ENCODE measurements around the gene ZDHHC22. TPM values are rescaled to one million over a fixed set of nuclear protein-coding genes. Genes with fewer than 3 reads are reported as not detected.

Gene ZDHHC22
- total and polyA plus RNA-seq, 8 donors: 0.04 to 0.11 (median 0.09) TPM; not detected in 4

DNA sequence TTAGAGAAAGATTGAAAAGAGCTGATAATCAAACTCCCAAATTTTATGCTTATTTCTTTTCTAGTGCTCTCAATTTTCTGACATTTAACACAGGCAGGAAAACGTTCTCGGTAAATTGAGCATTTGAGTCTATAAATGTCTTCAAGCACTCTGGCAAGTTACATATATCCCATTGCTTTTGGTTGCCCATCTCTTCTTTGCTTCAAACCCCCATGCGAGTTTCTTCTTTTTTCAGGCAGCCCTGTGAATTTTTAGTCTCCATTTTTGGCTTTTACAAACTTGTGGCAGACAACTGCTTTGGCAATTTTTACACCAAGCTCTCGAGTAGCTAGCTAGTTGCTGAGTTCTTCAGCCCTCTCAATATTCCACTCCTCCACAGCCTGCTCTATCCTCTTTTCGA lies 31.3 kb upstream of the ZDHHC22 start:
- Histone ChIP-seq H3K9me3 (peaks cover 3 to 20% of the 10 kb centered on the region in 2 donors), H3K4me1 (no peaks in the 10 kb centered on the region), H3K36me3 (no peaks in the 10 kb centered on the region), H3K4me3 (no peak overlapping the region), H3K27me3 (peaks cover 0 to 9% of the 10 kb centered on the region in 2 donors), H3K27ac (no peak overlapping the region)
- ATAC-seq: no peak
- intact Hi-C loops (cut with DNase I): no loop called here
- no peak for TF ChIP-seq CTCF (IDR thresholded peaks at IDR 0.05)
- DNase-seq: no peak

DNA sequence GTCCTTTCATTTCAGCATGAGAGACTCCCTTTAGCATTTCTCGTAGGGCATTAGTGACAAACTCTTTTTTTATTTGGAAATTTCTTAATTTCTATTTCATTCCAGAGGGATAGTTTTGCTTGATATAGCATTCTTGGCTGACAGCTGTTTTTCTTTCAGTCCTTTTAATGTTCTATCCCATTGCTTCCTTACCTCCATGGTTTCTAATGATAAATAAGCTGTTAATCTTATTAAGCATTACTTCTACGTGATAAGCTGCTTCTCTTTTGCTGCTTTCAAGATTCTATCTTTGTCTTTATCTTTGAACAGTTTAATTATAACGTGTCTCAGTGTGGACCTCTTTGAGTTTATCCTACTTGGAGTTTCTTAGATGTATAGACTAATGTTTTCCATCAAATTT lies 28.5 kb upstream of the ZDHHC22 start:
- Histone ChIP-seq H3K27me3 (peaks cover 0 to 9% of the 10 kb centered on the region in 2 donors), H3K36me3 (no peaks in the 10 kb centered on the region), H3K27ac (no peak overlapping the region), H3K9me3 (peaks cover 3 to 20% of the 10 kb centered on the region in 2 donors), H3K4me1 (no peaks in the 10 kb centered on the region), H3K4me3 (no peak overlapping the region)
- DNase-seq: no peak
- intact Hi-C loops (cut with DNase I): no loop called here
- ATAC-seq: no peak
- no peak for TF ChIP-seq CTCF (IDR thresholded peaks at IDR 0.05)

DNA sequence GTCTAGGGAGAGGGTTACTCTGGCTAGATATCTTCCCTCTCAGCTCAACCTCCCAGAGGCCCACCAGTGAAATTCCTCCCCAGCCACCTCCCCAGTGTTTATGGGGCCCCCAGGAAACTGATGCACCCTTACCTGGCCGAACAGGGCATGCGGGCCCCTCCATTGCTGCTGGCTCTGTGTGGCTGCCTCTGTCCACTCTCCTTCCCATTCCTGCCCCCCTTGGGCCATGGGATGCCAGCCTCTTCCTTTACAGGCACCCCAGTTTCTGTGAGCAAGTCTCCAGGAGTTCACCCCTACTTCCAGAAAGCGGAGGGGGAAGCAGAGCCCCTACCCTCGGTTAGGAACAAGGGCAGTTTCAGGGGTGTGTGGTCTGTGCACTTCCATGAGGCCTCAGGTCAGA lies 19.4 kb upstream of the ZDHHC22 start:
- no peak for TF ChIP-seq CTCF (IDR thresholded peaks at IDR 0.05)
- no peaks in the 10 kb centered on the region for H3K9me3 ChIP-seq
- ATAC-seq (no peak), DNase-seq (no peak)
- no peak overlapping the region for H3K27ac ChIP-seq
- no peak overlapping the region for H3K4me3 ChIP-seq
- intact Hi-C loops (cut with DNase I): no loop called here
- peaks cover 0 to 49% of the 10 kb centered on the region in 2 donors for H3K27me3 ChIP-seq
- no peaks in the 10 kb centered on the region for H3K4me1 ChIP-seq
- H3K36me3 ChIP-seq: no peaks in the 10 kb centered on the region

DNA sequence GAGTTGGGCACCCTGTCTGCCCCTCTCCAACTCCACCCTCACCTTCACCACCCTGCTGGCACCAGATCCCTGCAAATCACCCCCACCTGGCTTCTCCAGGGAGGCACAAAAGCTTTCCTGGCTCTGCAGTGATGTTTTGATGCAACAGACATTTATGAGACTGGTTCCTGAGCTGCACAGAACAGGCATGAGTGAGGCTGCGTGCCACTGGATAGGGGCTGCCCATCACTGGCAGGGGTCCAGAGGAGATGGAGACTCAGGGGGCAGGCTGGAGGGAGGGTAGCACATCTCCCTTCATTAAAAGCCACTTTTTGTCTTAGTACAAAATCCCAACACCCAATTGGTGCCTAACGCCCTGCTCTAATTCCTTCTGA lies 17.3 kb upstream of the ZDHHC22 start:
- TF ChIP-seq CTCF (IDR thresholded peaks at IDR 0.05): no peak
- no peak for ATAC-seq
- no peaks in the 10 kb centered on the region for H3K4me1 ChIP-seq
- no peak overlapping the region for H3K27ac ChIP-seq
- intact Hi-C loops (cut with DNase I): loop anchor here in 1 of 2 donors (10.0 kb wide), 1 partner anchor 156 kb away; no protein-coding TSS in a partner anchor
- no peak overlapping the region for H3K4me3 ChIP-seq
- peaks cover 6 to 69% of the 10 kb centered on the region in 2 donors for H3K27me3 ChIP-seq
- no peaks in the 10 kb centered on the region for H3K9me3 ChIP-seq
- no peak for DNase-seq
- H3K36me3 ChIP-seq: no peaks in the 10 kb centered on the region

DNA sequence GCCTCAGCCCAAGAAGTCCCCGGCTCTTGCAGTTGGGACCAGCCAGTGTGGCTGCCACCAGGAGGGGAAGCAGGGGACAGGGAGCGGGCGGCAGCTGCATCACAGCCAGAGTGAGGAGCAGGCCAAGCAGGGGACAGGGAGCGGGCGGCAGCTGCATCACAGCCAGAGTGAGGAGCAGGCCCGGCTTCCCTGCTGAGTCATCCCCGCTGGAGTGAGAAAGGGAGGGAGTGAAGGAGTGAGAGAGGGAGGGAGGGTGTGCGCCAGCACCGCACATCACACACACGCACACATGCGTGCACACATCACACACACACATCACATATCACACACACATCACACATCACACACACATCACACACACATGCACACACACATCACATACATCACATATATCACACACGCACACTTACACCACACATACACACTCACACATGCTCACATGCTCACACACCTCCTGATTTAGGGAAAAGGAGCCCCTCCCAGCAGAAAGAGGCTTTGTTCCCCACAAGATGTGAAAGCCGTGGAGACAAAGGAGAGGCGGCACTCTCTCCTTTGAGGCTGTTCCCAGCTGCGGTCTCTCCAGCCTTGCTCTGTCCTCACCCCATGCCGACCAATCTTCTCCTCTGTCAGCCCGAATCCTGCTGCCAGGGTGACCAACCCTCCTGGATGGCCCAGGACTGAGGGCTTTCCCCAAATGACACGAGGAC lies 16.7 kb upstream of the ZDHHC22 start:
- Histone ChIP-seq H3K4me3 (no peak overlapping the region), H3K27me3 (peaks cover 7 to 74% of the 10 kb centered on the region in 2 donors), H3K27ac (no peak overlapping the region), H3K36me3 (no peaks in the 10 kb centered on the region), H3K9me3 (no peaks in the 10 kb centered on the region), H3K4me1 (no peaks in the 10 kb centered on the region)
- no peak for TF ChIP-seq CTCF (IDR thresholded peaks at IDR 0.05)
- ATAC-seq (peak; percentile 86), DNase-seq (no peak)
- intact Hi-C loops (cut with DNase I): loop anchor here in 1 of 2 donors (10.0 kb wide), 1 partner anchor 156 kb away; no protein-coding TSS in a partner anchor

Data from left lung (tissue), 10 donors.